Common myeloid progenitor, CD34-positive (primary cell): Measurements from ENCODE around the gene ITIH3.

Source experiments
- CTCF ChIA-PET: fragments of 350-600 bp; sonication (Branson Sonifier 250); formaldehyde crosslinking; loops from one replicate; lab custom pipeline; 2021; ENCODE audit warnings: antibody characterized with exemption; lab: Charles Lee
- POLR2A ChIA-PET: fragments of 350-600 bp; sonication (Branson Sonifier 250); formaldehyde crosslinking; loops from one replicate; lab custom pipeline; 2021; ENCODE audit warnings: antibody characterized with exemption; lab: Charles Lee
- DNase-seq, 3 donors: peaks; one replicate each; pipeline versions ENCODE4 v3.0.0 to v3.0.0-alpha.2; 2013
- H3K27ac ChIP-seq, 2 experiments: 1 replicate in 1 of 2; 2 replicates in 1 of 2; pipeline ENCODE4 v1.7.0; 2013; ENCODE audit warnings: inconsistent platforms in 2 of 2, low read length in 2 of 2, mild to moderate bottlenecking in 2 of 2, low read depth in 1 of 2, moderate library complexity in 1 of 2; ENCODE audit not compliant: severe bottlenecking in 2 of 2, insufficient read depth in 1 of 2, poor library complexity in 1 of 2
- H3K27me3 ChIP-seq, 5 experiments: replicated peaks in 2 of 5; 1 replicate in 3 of 5; 2 replicates in 2 of 5; pipeline versions ENCODE4 v1.6.1 to v1.7.0; 2013; ENCODE audit warnings: low read length in 4 of 5, mild to moderate bottlenecking in 2 of 5, moderate library complexity in 2 of 5, inconsistent platforms in 1 of 5; ENCODE audit not compliant: insufficient read depth in 5 of 5, control insufficient read depth in 4 of 5
- H3K36me3 ChIP-seq, 4 experiments: 1 replicate in 2 of 4; 2 replicates in 2 of 4; pipeline versions ENCODE4 v1.6.1 to v1.7.0; 2013; ENCODE audit warnings: low read length in 3 of 4, control low read depth in 1 of 4, mild to moderate bottlenecking in 1 of 4; ENCODE audit not compliant: control insufficient read depth in 4 of 4, insufficient read depth in 4 of 4
- H3K4me1 ChIP-seq, 4 experiments: 1 replicate in 3 of 4; 2 replicates in 1 of 4; pipeline versions ENCODE4 v1.6.1 to v1.7.1; 2013; ENCODE audit warnings: low read length in 3 of 4, mild to moderate bottlenecking in 3 of 4, control low read depth in 1 of 4, inconsistent platforms in 1 of 4, moderate library complexity in 1 of 4; ENCODE audit not compliant: control insufficient read depth in 4 of 4, insufficient read depth in 4 of 4; ENCODE audit errors: control extremely low read depth in 1 of 4
- H3K4me3 ChIP-seq, 7 experiments: 1 replicate in 4 of 7; 2 replicates in 3 of 7; pipeline versions ENCODE4 v1.5.1 to v1.7.0; 2013; ENCODE audit warnings: mild to moderate bottlenecking in 7 of 7, low read length in 6 of 7, moderate library complexity in 6 of 7, inconsistent platforms in 2 of 7, low read depth in 2 of 7, control low read depth in 1 of 7; ENCODE audit not compliant: insufficient read depth in 4 of 7, control insufficient read depth in 1 of 7; ENCODE audit errors: extremely low read depth in 1 of 7
- H3K9me3 ChIP-seq, 5 experiments: 1 replicate in 4 of 5; 2 replicates in 1 of 5; pipeline versions ENCODE4 v1.6.1 to v1.7.1; 2013; ENCODE audit warnings: low read length in 4 of 5, mild to moderate bottlenecking in 2 of 5, inconsistent platforms in 1 of 5, low read depth in 1 of 5, moderate library complexity in 1 of 5; ENCODE audit not compliant: control insufficient read depth in 4 of 5, insufficient read depth in 2 of 5; ENCODE audit errors: control extremely low read depth in 1 of 5
- WGBS: methylation state at CpG from one replicate; pipeline ENCODE4 v1.1.5; 2013; ENCODE audit not compliant: insufficient coverage; 5-methylcytosine and 5-hydroxymethylcytosine counted together

Gene ITIH3

GRCh38 chr3:52781741-52782140, 12.9 kb upstream of the ITIH3 start:
- ChIA-PET CTCF (interaction anchor here (5.1 kb wide), 1 partner anchor 17 kb away, joined by 16 read pairs; no protein-coding TSS in a partner anchor), POLR2A (no interaction called here)
- H3K27ac ChIP-seq, result no peak overlapping the region
- H3K27me3 ChIP-seq, result peaks cover 0 to 5% (median 0%) of the 10 kb centered on the region in 5 experiments
- no peaks in the 10 kb centered on the region for H3K9me3 ChIP-seq
- DNase-seq, result peak in 1 of 3 donors; percentile 19
- H3K36me3 ChIP-seq, result no peaks in the 10 kb centered on the region
- peaks cover 0 to 19% (median 13%) of the 10 kb centered on the region in 4 experiments for H3K4me1 ChIP-seq
- WGBS, result 74% methylated on average over 13 of the region's 13 CpGs
- no peak overlapping the region for H3K4me3 ChIP-seq

GRCh38 chr3:52782412-52783210, 12.0 kb upstream of the ITIH3 start:
- Histone ChIP-seq H3K36me3 (no peaks in the 10 kb centered on the region), H3K4me1 (peaks cover 0 to 18% (median 12%) of the 10 kb centered on the region in 4 experiments), H3K27me3 (peaks cover 0 to 5% (median 0%) of the 10 kb centered on the region in 5 experiments), H3K27ac (no peak overlapping the region), H3K9me3 (no peaks in the 10 kb centered on the region), H3K4me3 (no peak overlapping the region)
- POLR2A ChIA-PET, result no interaction called here
- CTCF ChIA-PET, result interaction anchor here (1.0 to 5.1 kb wide), 3 partner anchors 10 to 38 kb away, joined by 3 to 16 read pairs (median 4); no protein-coding TSS in a partner anchor
- no peak for DNase-seq
- 80% methylated on average over 9 of the region's 12 CpGs for WGBS

GRCh38 chr3:52783211-52783555, 11.4 kb upstream of the ITIH3 start:
- Histone ChIP-seq H3K4me3 (no peak overlapping the region), H3K36me3 (no peaks in the 10 kb centered on the region), H3K4me1 (peaks cover 0 to 13% (median 9%) of the 10 kb centered on the region in 4 experiments), H3K9me3 (no peaks in the 10 kb centered on the region), H3K27me3 (peaks cover 0 to 5% (median 0%) of the 10 kb centered on the region in 5 experiments), H3K27ac (no peak overlapping the region)
- ChIA-PET CTCF (interaction anchor here (1.0 to 5.1 kb wide), 3 partner anchors 9 to 37 kb away, joined by 3 to 16 read pairs (median 4); no protein-coding TSS in a partner anchor), POLR2A (no interaction called here)
- DNase-seq, result no peak
- 92% methylated on average over 3 of the region's 3 CpGs for WGBS

- H3K27me3 ChIP-seq, result peaks cover 0 to 5% (median 0%) of the 10 kb centered on the region in 5 experiments
- 90% methylated on average over 17 of the region's 18 CpGs for WGBS
- ChIA-PET CTCF (interaction anchor here (1.2 to 5.1 kb wide), 2 partner anchors 8 to 15 kb away, joined by 3 to 16 read pairs; no protein-coding TSS in a partner anchor), POLR2A (no interaction called here)
- no peaks in the 10 kb centered on the region for H3K36me3 ChIP-seq
- H3K4me3 ChIP-seq, result no peak overlapping the region
- H3K27ac ChIP-seq, result no peak overlapping the region
- H3K9me3 ChIP-seq, result no peaks in the 10 kb centered on the region
- no peak for DNase-seq
- H3K4me1 ChIP-seq, result peaks cover 0 to 7% (median 2%) of the 10 kb centered on the region in 4 experiments
These were observed 10.5 kb upstream of the ITIH3 start for GRCh38 chr3:52784021-52784621.

GRCh38 chr3:52784931-52785590, 9.5 kb upstream of the ITIH3 start:
- ChIA-PET POLR2A (no interaction called here), CTCF (interaction anchor here (1.1 to 5.1 kb wide), 2 partner anchors 14 to 37 kb away, joined by 3 to 16 read pairs; no protein-coding TSS in a partner anchor)
- peaks cover 0 to 5% (median 0%) of the 10 kb centered on the region in 5 experiments for H3K27me3 ChIP-seq
- no peaks in the 10 kb centered on the region for H3K4me1 ChIP-seq
- DNase-seq, result no peak
- H3K36me3 ChIP-seq, result no peaks in the 10 kb centered on the region
- H3K4me3 ChIP-seq, result no peak overlapping the region
- H3K9me3 ChIP-seq, result no peaks in the 10 kb centered on the region
- no peak overlapping the region for H3K27ac ChIP-seq
- WGBS, result 100% methylated on average over 2 of the region's 5 CpGs

DNA sequence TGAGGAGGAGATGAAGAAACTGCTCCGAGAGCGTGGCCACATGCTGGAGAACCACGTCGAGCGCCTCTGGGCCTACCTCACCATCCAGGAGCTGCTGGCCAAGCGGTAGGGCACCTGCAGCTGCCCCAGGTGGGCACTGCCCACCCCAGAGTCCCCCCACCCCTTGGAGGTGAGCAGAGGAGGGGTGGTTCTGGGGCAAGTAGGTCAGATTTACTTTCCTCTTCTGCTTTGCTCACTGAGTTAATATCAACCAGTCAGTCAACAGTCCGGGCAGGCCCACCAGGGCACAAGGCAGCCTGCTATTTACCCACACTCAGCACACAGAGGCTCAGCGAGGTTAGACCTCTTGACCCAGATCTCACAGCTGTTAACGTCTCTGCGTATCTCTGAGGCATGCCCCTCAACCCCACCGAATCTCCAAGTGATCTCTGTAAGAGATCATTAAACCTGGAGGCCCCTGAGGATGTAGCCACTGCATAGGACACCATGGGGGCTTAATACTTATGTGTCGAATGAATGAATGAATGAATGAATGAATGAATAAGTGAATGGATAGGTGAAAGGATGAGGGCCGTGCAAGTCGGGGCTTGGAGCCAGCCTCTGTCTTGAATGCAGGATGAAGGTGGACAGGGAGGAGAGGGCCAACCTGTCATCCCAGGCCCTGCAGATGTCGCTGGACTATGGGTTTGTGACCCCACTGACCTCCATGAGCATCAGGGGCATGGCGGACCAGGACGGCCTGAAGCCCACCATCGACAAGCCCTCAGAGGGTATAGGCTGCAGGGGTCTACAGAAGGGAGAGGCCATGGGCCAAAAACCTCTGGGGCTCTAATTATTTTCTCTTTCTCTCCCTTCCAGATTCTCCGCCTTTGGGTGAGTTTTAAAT, 8.0 kb upstream of the ITIH3 start:
- CTCF ChIA-PET, result interaction anchor here (0.9 kb wide), 2 partner anchors 14 to 35 kb away, joined by 3 to 5 read pairs; no protein-coding TSS in a partner anchor
- WGBS, result 98% methylated on average over 16 of the region's 19 CpGs
- Histone ChIP-seq H3K4me1 (no peaks in the 10 kb centered on the region), H3K27me3 (peaks cover 0 to 5% (median 0%) of the 10 kb centered on the region in 5 experiments), H3K9me3 (no peaks in the 10 kb centered on the region), H3K4me3 (no peak overlapping the region), H3K27ac (no peak overlapping the region), H3K36me3 (no peaks in the 10 kb centered on the region)
- POLR2A ChIA-PET, result no interaction called here
- no peak for DNase-seq
